ENCODE measurements around the gene TMSB4X. TPM values are rescaled to one million over a fixed set of nuclear protein-coding genes. Genes with fewer than 3 reads are reported as not detected.

Gene TMSB4X
- total and polyA plus RNA-seq, 2 of the 8 experiments (the other 6 are each of a cell fraction or from before 2014, with no cell fraction given) = 2,063 to 2,112 TPM

- TF ChIP-seq USF2 (IDR thresholded peaks at IDR 0.05; ENCODE audit: low read length) (no peak), SAP30 (IDR thresholded peaks at IDR 0.05; ENCODE audit: insufficient read depth, insufficient replicate concordance, low read length) (no peak)
Observed at GRCh38 chrX:12974796-12975669, at the start of gene TMSB4X (continued).

Data from H1 (cell line).